ENCODE measurements around the gene DDX59.

DNA sequence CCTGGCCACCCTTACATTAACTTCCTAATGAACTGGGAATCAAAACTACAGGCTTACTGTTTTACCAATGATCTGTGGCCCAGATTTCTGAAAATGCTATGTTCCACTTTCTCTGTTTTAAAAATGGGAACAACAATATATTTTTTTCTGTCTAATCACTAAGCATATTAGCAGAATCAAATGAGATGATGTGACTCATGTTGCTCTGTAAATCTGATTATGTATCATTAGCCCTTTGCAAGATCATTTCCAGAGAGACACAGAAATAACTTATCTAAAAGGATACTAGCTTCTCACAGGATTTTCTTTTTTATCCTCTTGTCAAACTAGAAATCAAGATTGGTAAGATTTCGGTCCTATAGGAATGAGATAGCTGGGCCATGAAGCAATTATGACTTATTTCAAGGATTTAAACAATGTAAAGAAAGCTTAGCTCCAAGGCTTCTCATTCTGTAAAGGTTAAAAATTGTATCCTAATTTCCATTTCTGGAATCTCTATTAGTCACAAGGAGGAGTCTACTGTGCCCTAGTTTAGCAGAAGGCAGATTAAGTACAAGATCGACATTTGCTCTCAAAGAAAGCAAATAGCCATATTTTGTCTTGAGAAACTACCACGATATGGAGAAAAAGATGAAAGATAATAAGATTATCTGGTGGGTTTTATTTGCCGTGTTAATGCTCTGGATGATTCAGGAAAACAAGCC is 36.6 kb upstream of the DDX59 start:
- TF ChIP-seq, protein P1, sequence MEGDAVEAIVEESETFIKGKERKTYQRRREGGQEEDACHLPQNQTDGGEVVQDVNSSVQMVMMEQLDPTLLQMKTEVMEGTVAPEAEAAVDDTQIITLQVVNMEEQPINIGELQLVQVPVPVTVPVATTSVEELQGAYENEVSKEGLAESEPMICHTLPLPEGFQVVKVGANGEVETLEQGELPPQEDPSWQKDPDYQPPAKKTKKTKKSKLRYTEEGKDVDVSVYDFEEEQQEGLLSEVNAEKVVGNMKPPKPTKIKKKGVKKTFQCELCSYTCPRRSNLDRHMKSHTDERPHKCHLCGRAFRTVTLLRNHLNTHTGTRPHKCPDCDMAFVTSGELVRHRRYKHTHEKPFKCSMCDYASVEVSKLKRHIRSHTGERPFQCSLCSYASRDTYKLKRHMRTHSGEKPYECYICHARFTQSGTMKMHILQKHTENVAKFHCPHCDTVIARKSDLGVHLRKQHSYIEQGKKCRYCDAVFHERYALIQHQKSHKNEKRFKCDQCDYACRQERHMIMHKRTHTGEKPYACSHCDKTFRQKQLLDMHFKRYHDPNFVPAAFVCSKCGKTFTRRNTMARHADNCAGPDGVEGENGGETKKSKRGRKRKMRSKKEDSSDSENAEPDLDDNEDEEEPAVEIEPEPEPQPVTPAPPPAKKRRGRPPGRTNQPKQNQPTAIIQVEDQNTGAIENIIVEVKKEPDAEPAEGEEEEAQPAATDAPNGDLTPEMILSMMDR (IDR thresholded peaks at IDR 0.05): no peak
- no peak for TF ChIP-seq ZFX (IDR thresholded peaks at IDR 0.05; ENCODE audit: borderline replicate concordance)
